Measurements from ENCODE around the gene SLC66A2.

Gene SLC66A2

GRCh38 chr18:79917169-79917852 lies 34.1 kb downstream of the SLC66A2 start:
- DNase-seq, result no peak

GRCh38 chr18:79916546-79917168 lies 34.8 kb downstream of the SLC66A2 start:
- no peak for DNase-seq

GRCh38 chr18:79916128-79916494 lies 35.3 kb downstream of the SLC66A2 start:
- no peak for DNase-seq

GRCh38 chr18:79915161-79916127 lies 36.0 kb downstream of the SLC66A2 start:
- DNase-seq, result no peak

GRCh38 chr18:79914614-79915160 lies 36.8 kb downstream of the SLC66A2 start:
- DNase-seq, result no peak

GRCh38 chr18:79912994-79913831 lies 38.2 kb downstream of the SLC66A2 start:
- DNase-seq, result no peak

- DNase-seq, result peak; percentile 44
These were observed 39.0 kb downstream of the SLC66A2 start for GRCh38 chr18:79912409-79912991.

- DNase-seq, result no peak
These were observed 39.8 kb downstream of the SLC66A2 start for GRCh38 chr18:79911344-79912270.

GRCh38 chr18:79910563-79911343 lies 40.7 kb downstream of the SLC66A2 start:
- DNase-seq, result no peak

GRCh38 chr18:79906706-79907105 lies 44.7 kb downstream of the SLC66A2 start:
- no peak for DNase-seq

GRCh38 chr18:79905993-79906392 lies 45.5 kb downstream of the SLC66A2 start:
- no peak for DNase-seq

- DNase-seq, result no peak
These were observed 46.0 kb downstream of the SLC66A2 start for GRCh38 chr18:79905389-79905911.

- no peak for DNase-seq
These were observed 46.9 kb downstream of the SLC66A2 start for GRCh38 chr18:79904357-79905147.

GRCh38 chr18:79903787-79904356 lies 47.6 kb downstream of the SLC66A2 start:
- no peak for DNase-seq

GRCh38 chr18:79903071-79903635 lies 48.3 kb downstream of the SLC66A2 start:
- DNase-seq, result no peak

- DNase-seq, result no peak
These were observed 48.8 kb downstream of the SLC66A2 start for GRCh38 chr18:79902640-79903039.

- no peak for DNase-seq
These were observed 49.4 kb downstream of the SLC66A2 start for GRCh38 chr18:79902075-79902474.

- no peak for DNase-seq
These were observed 49.8 kb downstream of the SLC66A2 start for GRCh38 chr18:79901665-79902064.

All from stimulated activated CD4-positive, alpha-beta T cell treated with anti-CD3 and anti-CD28 coated beads, Interleukin-15, amount 100 ng/mL, for 24 hours (primary cell).